Rectal smooth muscle tissue (tissue), 1 donor: Measurements from ENCODE around the gene MYADML2.
"Not testable (repeated sequence)": the region's sequence is repeated elsewhere in the genome, so short reads cannot be mapped to it uniquely, and the experiment has no call there.

Experiments used
- H3K27ac ChIP-seq: one replicate; pipeline ENCODE4 v1.7.0; 2013; ENCODE audit warnings: low read depth, low read length, inconsistent platforms
- H3K27me3 ChIP-seq: one replicate; pipeline ENCODE4 v1.7.0; 2013; ENCODE audit warnings: low read length; ENCODE audit not compliant: control insufficient read depth, insufficient read depth
- H3K36me3 ChIP-seq: one replicate; pipeline ENCODE4 v1.7.0; 2013; ENCODE audit warnings: low read length; ENCODE audit not compliant: control insufficient read depth, insufficient read depth
- H3K4me1 ChIP-seq: one replicate; pipeline ENCODE4 v1.7.0; 2013; ENCODE audit warnings: low read length; ENCODE audit not compliant: control insufficient read depth, insufficient read depth
- H3K4me3 ChIP-seq: one replicate; pipeline ENCODE4 v1.7.0; 2013; ENCODE audit warnings: low read length
- H3K9ac ChIP-seq: one replicate; pipeline ENCODE4 v1.7.0; 2013; ENCODE audit warnings: low read length

Gene MYADML2

DNA sequence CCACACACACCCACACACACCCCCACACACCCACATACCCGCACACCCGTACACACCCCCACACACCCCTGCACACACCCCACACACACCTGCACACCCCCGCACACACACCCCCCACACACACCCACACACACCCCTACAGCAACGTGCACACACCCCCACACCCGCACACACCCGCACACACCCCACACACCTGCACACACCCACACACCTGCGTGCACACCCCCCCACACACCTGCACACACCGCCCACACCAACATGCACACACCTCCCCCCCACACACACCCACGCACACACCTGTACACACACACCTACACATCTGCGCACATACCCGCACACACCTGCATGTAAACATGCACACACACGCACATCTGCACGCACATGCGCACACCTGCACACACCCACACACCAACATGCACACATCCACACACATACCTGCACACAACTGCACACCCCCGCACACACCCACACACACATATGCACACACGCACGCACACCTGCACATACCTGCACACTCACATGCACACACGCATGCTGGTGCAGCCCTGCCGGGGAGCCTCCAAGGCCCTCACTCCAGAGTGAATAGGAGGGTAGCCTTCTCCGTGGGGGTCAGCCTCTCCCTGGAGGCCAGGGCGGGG, 37.9 kb upstream of the MYADML2 start:
- H3K36me3 ChIP-seq, result peaks cover 15% of the 10 kb centered on the region
- no peaks in the 10 kb centered on the region for H3K4me1 ChIP-seq
- no peaks in the 10 kb centered on the region for H3K27me3 ChIP-seq
- no peak overlapping the region for H3K9ac ChIP-seq
- no peak overlapping the region for H3K27ac ChIP-seq
- no peak overlapping the region for H3K4me3 ChIP-seq

DNA sequence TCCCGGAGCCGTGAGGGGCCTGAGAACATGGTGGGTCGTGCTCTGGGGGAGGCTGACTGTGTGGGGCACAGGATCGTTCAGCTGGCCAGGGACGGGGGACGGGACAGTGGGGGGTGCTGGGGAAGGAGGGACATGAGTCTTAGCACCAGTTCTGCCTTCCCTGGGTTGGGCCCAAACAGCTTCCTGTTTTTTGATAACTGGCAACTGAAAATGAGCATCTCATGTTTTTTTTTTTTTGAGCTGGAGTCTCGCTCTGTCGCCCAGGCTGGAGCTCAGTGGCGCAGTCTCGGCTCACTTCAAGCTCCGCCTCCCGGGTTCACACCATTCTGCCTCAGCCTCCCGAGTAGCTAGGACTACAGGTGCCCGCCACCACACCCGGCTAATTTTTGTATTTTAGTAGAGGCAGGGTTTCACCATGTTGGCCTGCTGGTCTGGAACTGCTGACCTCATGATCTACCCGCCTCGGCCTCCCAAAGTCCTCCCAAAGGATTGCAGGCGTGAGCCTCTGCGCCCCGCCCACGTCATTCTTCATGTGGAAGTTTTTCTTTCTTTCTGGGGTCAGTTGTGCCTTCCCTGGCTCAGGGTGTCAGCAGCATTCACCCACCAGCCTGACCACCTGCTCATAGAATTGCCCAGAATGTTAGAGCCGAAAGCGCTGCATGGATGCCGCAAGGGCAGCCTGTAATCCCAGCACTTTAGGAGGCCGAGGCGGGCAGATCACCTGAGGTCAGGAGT, 36.8 kb upstream of the MYADML2 start:
- H3K27me3 ChIP-seq, result no peaks in the 10 kb centered on the region
- H3K9ac ChIP-seq, result no peak overlapping the region
- no peaks in the 10 kb centered on the region for H3K4me1 ChIP-seq
- peaks cover 15% of the 10 kb centered on the region for H3K36me3 ChIP-seq
- H3K4me3 ChIP-seq, result no peak overlapping the region
- H3K27ac ChIP-seq, result no peak overlapping the region

DNA sequence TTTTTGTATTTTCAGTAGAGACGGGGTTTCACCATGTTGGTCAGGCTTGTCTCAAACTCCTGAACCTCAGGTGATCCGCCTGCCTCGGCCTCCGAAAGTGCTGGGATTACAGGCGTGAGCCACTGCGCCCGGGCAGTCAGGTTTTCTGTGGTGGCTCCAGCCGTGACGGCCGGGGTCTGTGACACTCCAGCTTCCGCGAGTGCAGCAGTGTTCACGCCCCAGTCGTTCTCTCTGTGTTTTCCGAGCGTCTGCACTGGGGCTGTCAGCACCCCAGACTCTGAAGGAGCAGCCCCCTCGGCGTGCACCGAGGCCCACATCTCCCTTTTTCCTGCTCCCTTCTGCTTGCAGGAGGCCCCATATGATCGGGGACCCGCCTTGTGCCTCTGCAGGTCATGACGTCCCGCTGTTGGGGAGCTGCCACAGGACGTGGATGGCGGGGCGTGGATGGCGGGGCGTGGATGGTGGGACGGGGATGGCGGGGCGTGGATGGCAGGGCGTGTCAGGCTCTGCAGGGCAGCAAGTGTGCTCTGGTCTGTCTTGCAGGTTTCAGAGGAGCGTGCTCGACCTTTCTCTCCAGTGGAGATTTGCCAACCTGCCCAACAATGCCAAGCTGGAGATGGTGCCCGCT, 36.1 kb upstream of the MYADML2 start:
- Histone ChIP-seq H3K9ac (no peak overlapping the region), H3K27me3 (no peaks in the 10 kb centered on the region), H3K4me1 (peaks cover 3% of the 10 kb centered on the region), H3K4me3 (no peak overlapping the region), H3K27ac (no peak overlapping the region), H3K36me3 (peaks cover 15% of the 10 kb centered on the region)

DNA sequence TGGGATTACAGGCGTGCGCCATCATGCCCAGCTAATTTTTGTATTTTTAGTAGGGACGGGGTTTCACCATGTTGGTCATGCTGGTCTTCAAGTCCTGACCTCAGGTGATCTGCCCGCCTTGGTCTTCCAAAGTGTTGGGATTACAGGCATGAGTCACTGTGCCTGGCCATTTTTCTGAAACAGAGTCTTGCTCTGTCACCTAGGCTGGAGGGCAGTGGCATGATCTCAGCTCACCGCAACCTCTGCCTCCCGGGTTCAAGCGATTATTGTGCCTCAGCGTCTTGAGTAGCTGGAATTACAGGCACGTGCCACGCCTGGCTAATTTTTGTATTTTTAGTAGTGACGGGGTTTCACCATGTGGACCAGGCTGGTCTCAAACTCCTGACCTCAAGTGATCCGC, 34.5 kb upstream of the MYADML2 start:
- H3K9ac ChIP-seq, H3K4me3 ChIP-seq, H3K27me3 ChIP-seq, H3K4me1 ChIP-seq, H3K27ac ChIP-seq: not testable (repeated sequence)
- peaks cover 15% of the 10 kb centered on the region for H3K36me3 ChIP-seq

DNA sequence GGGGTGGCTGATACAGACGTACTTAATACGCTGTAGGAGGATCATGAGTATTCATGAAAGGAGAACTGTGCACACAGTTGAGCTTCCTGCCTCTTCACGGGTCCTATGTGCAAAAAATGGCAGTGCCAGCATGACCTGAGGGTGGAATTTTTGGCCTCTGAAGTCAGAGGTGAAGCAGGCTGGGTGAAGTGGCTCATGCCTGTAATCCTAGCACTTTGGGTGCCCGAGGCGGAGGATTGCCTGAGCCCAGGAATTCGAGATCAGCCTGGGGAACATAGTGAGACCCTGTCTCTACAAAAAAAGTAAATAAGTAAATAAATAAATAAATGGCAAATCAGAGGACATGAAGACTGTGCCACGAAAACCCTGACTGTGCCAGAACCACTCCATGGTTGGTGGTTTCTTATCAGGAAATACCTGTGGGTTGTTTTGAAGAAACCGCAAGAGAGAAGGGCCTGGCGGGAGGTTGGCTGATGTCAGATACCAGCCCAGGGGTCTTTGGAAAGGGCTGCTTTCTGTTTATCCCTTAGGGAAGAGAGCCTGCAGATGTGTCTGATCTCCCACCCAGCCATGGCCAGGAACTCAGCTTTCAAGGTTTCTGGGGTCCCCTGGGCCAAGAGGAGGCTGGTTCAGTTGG, 33.8 kb upstream of the MYADML2 start:
- peaks cover 15% of the 10 kb centered on the region for H3K36me3 ChIP-seq

DNA sequence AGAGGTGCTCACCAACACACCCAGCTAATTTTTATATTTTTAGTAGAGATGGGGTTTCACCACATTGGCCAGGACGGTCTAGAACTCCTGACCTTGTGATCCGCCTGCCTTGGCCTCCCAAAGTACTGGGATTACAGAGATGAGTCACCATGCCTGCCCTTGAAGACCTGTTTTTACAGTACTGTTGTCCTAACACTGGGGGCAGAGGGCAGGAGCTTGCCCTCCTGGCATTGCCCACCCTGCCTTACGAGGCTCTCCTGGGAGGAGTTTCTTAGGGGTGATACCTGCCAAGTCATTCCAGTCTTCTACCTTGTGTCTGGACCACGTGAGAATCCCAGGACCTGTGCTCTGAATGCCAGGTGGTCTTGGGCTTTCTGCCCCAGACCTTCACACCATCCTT, 33.1 kb upstream of the MYADML2 start:
- Histone ChIP-seq H3K4me3 (no peak overlapping the region), H3K36me3 (peaks cover 8% of the 10 kb centered on the region), H3K27ac (no peak overlapping the region), H3K9ac (no peak overlapping the region), H3K27me3 (no peaks in the 10 kb centered on the region), H3K4me1 (peaks cover 7% of the 10 kb centered on the region)

More for the DNA sequence above, 33.8 kb upstream of the MYADML2 start:
- Histone ChIP-seq H3K27ac (no peak overlapping the region), H3K27me3 (no peaks in the 10 kb centered on the region), H3K9ac (no peak overlapping the region), H3K4me3 (no peak overlapping the region), H3K4me1 (peaks cover 7% of the 10 kb centered on the region)

DNA sequence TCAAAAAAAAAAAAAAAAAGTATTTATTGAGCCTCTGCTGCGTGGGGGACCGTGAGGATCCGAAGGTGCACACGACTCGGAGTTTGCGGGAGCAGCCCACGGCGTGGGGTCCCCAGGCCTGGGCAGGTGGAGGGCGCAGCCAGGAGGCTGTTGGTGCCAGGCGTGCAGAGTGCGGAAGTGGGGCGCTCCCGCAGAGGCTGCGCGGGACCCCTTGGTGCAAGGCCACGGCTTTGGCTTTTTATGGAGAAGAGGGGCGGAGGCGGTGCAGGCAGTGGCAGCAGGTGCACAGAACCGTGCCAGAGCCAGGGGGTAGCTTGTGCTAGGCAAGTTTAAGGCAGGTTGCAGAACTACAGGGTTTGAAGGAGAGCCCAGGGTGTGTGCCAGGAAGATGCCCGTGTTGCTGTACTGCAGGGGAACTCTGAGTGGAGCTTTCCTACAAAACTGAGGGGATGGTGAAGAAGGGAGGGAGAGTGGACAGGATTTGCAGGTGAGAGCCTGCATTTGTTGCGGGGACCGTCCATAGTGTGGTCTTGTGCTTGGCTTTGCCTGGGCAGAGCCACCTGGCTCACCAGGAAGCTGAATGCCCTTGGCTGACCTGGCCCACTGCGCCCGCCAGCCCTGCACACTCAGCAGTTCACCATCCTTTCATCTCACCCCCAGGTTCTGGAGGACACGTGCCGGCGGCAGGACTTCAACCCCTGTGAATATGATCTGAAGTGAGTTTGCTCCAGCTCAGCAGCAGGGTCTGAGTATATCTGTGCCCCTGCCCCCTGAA, 31.7 kb upstream of the MYADML2 start:
- Histone ChIP-seq H3K36me3 (peaks cover 3% of the 10 kb centered on the region), H3K27ac (no peak overlapping the region), H3K9ac (no peak overlapping the region), H3K4me1 (peaks cover 7% of the 10 kb centered on the region), H3K4me3 (peak overlapping the region; percentile 13), H3K27me3 (no peaks in the 10 kb centered on the region)

DNA sequence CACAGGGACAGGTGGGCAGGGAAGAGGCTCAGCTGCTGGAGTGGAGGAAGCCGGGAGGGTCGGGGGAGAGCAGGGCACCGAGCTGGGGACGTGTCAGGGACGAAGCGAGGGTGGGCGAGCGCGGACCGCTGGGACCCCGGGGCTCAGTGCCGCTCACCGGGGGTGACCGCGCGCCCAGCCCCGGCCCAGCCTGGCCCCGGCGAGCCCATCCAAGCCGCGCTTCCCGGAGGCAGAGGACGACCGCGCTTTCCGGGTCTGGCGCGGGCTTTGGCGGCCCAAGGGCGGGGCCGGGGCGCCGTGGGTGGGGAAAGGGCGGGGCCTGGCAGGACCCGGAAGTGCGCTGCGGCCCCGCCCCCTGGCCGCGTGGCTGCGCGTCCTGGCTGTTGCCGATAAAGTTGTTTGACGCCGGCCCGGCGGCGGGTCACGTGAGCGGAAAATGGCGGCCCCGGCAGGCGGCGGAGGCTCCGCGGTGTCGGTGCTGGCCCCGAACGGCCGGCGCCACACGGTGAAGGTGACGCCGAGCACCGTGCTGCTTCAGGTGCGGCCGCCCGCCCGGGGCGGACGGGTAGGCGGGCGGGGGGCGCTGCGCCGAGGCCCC, 30.3 kb upstream of the MYADML2 start, which contains the start of gene ASPSCR1:
TSS of gene ASPSCR1 (plus strand) at position 419 of the 598 bp plus-strand sequence. CDS start at position 437, 18 bp downstream.
- Histone ChIP-seq H3K9ac (peak within 1 kb of the TSS; percentile 73), H3K27me3 (no peaks in the 10 kb centered on the region), H3K4me1 (peaks cover 7% of the 10 kb centered on the region), H3K4me3 (peak within 1 kb of the TSS; percentile 90), H3K27ac (peak within 1 kb of the TSS; percentile 80), H3K36me3 (peaks cover 3% of the 10 kb centered on the region)

DNA sequence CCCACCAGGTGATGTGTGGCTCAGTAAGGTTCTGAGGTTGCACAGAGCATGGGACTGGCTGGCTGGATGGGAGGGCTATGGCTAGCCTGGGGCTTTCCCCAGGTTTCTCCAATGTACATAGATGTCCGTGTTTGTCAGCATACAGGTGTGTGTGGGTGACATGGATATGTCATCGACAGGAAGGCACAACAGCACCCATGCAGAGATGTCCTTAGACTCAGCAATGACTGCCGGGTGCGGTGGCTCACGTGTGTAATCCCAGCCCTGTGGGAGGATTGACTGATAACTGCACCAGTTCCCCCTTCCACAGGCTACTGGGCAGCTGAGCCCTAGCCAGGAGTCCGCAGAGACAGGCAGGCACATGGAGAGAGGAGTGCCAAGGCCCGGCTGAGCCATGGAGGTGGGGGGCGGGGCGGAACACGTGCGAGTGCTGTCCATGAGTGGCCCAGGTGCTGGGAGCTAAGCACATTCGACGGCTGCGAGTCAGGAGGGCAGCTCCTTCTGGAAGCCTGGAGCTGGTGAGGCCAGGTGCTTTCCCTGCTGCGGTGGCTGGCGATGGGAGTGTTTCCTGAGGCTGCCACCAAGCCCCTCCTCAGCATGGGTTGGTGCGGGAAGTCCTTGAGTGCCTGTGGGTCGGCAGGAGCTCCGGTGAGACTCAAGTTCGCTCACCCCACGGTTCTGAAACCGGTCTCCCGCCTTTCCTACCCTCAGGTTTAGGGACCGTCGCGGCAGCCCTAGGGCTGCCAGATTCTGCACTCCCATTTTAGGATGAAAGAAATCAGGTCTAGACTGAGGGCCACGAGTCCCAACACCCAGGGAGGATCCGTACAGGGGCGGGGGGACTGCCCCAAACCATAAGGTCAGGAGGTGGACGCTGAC, 29.5 kb upstream of the MYADML2 start:
- peak overlapping the region; percentile 58 for H3K9ac ChIP-seq
- peak overlapping the region; percentile 67 for H3K4me3 ChIP-seq
- H3K27me3 ChIP-seq, result no peaks in the 10 kb centered on the region
- peaks cover 3% of the 10 kb centered on the region for H3K36me3 ChIP-seq
- H3K4me1 ChIP-seq, result peaks cover 7% of the 10 kb centered on the region
- peak overlapping the region; percentile 80 for H3K27ac ChIP-seq

DNA sequence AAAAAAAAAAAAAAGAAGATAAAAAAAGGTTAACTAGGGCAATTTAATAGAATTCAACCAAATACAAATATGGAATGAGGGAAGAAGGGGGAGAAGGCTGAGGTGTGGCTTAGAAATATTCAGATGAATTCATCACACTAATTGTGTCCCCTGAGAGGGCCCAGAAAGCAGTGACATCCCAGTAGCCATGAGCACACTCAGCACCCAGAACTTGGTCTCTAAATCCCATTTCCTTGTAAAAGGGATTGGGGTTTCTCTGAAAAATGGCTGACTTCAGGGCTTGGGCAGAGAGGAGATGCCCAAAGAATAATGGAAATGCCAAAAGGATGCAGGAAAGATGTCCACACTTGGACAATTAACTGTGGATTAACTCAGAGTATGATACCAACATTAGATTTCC, 26.4 kb upstream of the MYADML2 start:
- H3K36me3 ChIP-seq, result no peaks in the 10 kb centered on the region
- no peak overlapping the region for H3K9ac ChIP-seq
- no peak overlapping the region for H3K27ac ChIP-seq
- no peak overlapping the region for H3K4me3 ChIP-seq
- no peaks in the 10 kb centered on the region for H3K27me3 ChIP-seq
- peaks cover 4% of the 10 kb centered on the region for H3K4me1 ChIP-seq
